Panc1 (cell line): Measurements from ENCODE around the gene CABCOCO1. TPM values are rescaled to one million over a fixed set of nuclear protein-coding genes. Genes with fewer than 3 reads are reported as not detected.

Experiments used
- ATAC-seq: fragments of 200-7000 bp; cut with Tn5 transposase; 2 replicates; pipeline ENCODE4 v1.9.1; 2020; ENCODE audit warnings: mild to moderate bottlenecking, moderate library complexity
- BruUV-seq: library from RNA; stranded (reverse); fragments of 400-500 nt; replicated peaks from 2 replicates; lab custom pipeline; 2021; lab: Mats Ljungman, UMichigan
- CTCF ChIA-PET: fragments of 300-600 bp; sonication (Branson Sonifier 250); formaldehyde crosslinking; loops from one replicate; lab custom pipeline; 2022; ENCODE audit warnings: antibody characterized with exemption; lab: Charles Lee
- POLR2A ChIA-PET: fragments of 300-600 bp; sonication (Branson Sonifier 250); formaldehyde crosslinking; loops from one replicate; lab custom pipeline; 2022; ENCODE audit warnings: antibody characterized with exemption; lab: Charles Lee
- DNase-seq: peaks from one replicate; pipeline ENCODE4 v3.0.0-alpha.2; 2010; ENCODE audit warnings: low read depth, low spot score
- H3K27ac ChIP-seq: 2 replicates; pipeline ENCODE4 v1.5.1; 2011; ENCODE audit warnings: mild to moderate bottlenecking, low read length, inconsistent platforms
- H3K27me3 ChIP-seq: fragments of 200-500 bp; sonication (Bioruptor generic); 2 replicates; pipeline ENCODE4 v1.6.0; 2014; ENCODE audit warnings: low read length, inconsistent platforms; ENCODE audit not compliant: control insufficient read depth, insufficient read depth
- H3K36me3 ChIP-seq: fragments of 200-500 bp; sonication (Bioruptor generic); 2 replicates; pipeline ENCODE4 v1.5.1; 2014; ENCODE audit warnings: inconsistent platforms, mild to moderate bottlenecking, low read length, moderate library complexity; ENCODE audit not compliant: control insufficient read depth, insufficient read depth
- H3K4me1 ChIP-seq: 2 replicates; pipeline ENCODE4 v1.5.1; 2011; ENCODE audit warnings: inconsistent platforms, mild to moderate bottlenecking, low read length, moderate library complexity; ENCODE audit not compliant: control insufficient read depth, insufficient read depth
- H3K4me3 ChIP-seq, 2 experiments: 2 replicates each; pipeline ENCODE4 v1.5.1; 2011 to 2012; ENCODE audit warnings: low read depth in 2 of 2, low read length in 2 of 2, mild to moderate bottlenecking in 2 of 2, inconsistent platforms in 1 of 2, moderate library complexity in 1 of 2
- H3K9me3 ChIP-seq: fragments of 200-500 bp; sonication (Bioruptor generic); 2 replicates; pipeline ENCODE4 v1.5.1; 2014; ENCODE audit warnings: low read depth, mild to moderate bottlenecking, inconsistent platforms, low read length, moderate library complexity; ENCODE audit not compliant: control insufficient read depth, insufficient read depth
- CTCF ChIP-seq: fragments of 450-650 bp; IDR thresholded peaks from 2 replicates; pipeline ENCODE4 v1.5.1; 2017; ENCODE audit warnings: mild to moderate bottlenecking
- POLR2AphosphoS5 ChIP-seq: IDR thresholded peaks from 2 replicates; pipeline ENCODE4 v1.6.1; 2012; ENCODE audit warnings: mild to moderate bottlenecking, low read depth, low read length, moderate library complexity
- REST ChIP-seq, 2 experiments: IDR thresholded peaks; 2 replicates each; pipeline ENCODE4 v1.6.1; 2011 to 2012; ENCODE audit warnings: low read depth in 2 of 2, control low read depth in 1 of 2, low read length in 1 of 2, mild to moderate bottlenecking in 1 of 2, moderate library complexity in 1 of 2; ENCODE audit not compliant: insufficient read depth in 1 of 2
- SIN3A ChIP-seq: IDR thresholded peaks from 2 replicates; pipeline ENCODE4 v1.6.1; 2012; ENCODE audit warnings: low read depth, mild to moderate bottlenecking, low read length, moderate library complexity, borderline replicate concordance; ENCODE audit not compliant: insufficient read depth
- TCF7L2 ChIP-seq: IDR thresholded peaks from 2 replicates; pipeline ENCODE4 v1.6.1; 2011; ENCODE audit warnings: mild to moderate bottlenecking, low read depth, low read length, inconsistent platforms
- in situ Hi-C: cut with HindIII; loops from 2 replicates; pipeline ENCODE4 v1.10.0; 2016; ENCODE audit warnings: low sequenced_read_pairs, low pct_unique_long_range_greater_than_20kb
- intact Hi-C: fragments of 100-400 bp; cut with micrococcal nuclease; formaldehyde crosslinking; loops from one replicate; pipeline ENCODE4 v1.10.0; 2022; ENCODE audit not compliant: unreplicated experiment
- total RNA-seq: library from RNA; stranded (reverse); gene quantifications from one replicate; pipeline ENCODE4 v1.2.1, GENCODE V29; 2021; ENCODE audit not compliant: unreplicated experiment

Gene CABCOCO1
- total RNA-seq, 1 experiment from 2014 or later, result 4.0 TPM

GRCh38 chr10:61653699-61654098 lies 9.0 kb upstream of the CABCOCO1 start:
- in situ Hi-C loops (no loop called here), intact Hi-C loops (no loop called here)
- DNase-seq (no peak), ATAC-seq (no peak)
- CTCF ChIA-PET, result no interaction called here
- BruUV-seq, result no TSS peak
- Histone ChIP-seq H3K4me1 (no peaks in the 10 kb centered on the region), H3K36me3 (no peaks in the 10 kb centered on the region), H3K27ac (no peak overlapping the region; the same call in 1 of the 2 replicates), H3K9me3 (no peaks in the 10 kb centered on the region), H3K27me3 (no peaks in the 10 kb centered on the region), H3K4me3 (no peak overlapping the region)
- TF ChIP-seq SIN3A (no peak), REST (IDR thresholded peaks at IDR 0.05; ENCODE audit: insufficient read depth in 1 of 2, low read depth in 2 of 2, low read length in 1 of 2) (no peak), CTCF (no peak), POLR2AphosphoS5 (no peak), TCF7L2 (no peak)
- POLR2A ChIA-PET, result no interaction called here

GRCh38 chr10:61655335-61655851 lies 7.3 kb upstream of the CABCOCO1 start:
- peak overlapping the region; percentile 25; the same call in 1 of the 2 replicates for H3K27ac ChIP-seq
- ChIA-PET CTCF (interaction anchor here (0.6 kb wide), 1 partner anchor 177 kb away, joined by 3 read pairs; no protein-coding TSS in a partner anchor), POLR2A (no interaction called here)
- no peaks in the 10 kb centered on the region for H3K4me1 ChIP-seq
- BruUV-seq, result no TSS peak
- DNase-seq (no peak), ATAC-seq (no peak)
- TF ChIP-seq POLR2AphosphoS5, result no peak
- TF ChIP-seq SIN3A, result no peak
- TF ChIP-seq REST (IDR thresholded peaks at IDR 0.05; ENCODE audit: insufficient read depth in 1 of 2, low read depth in 2 of 2, low read length in 1 of 2), result no peak
- TF ChIP-seq CTCF, result no peak
- no peak for TF ChIP-seq TCF7L2
- intact Hi-C loops (no loop called here), in situ Hi-C loops (no loop called here)
- no peaks in the 10 kb centered on the region for H3K27me3 ChIP-seq
- no peaks in the 10 kb centered on the region for H3K36me3 ChIP-seq
- no peak overlapping the region for H3K4me3 ChIP-seq
- no peaks in the 10 kb centered on the region for H3K9me3 ChIP-seq
